GM19438 (cell line): ENCODE results near the gene TTLL8.

Experiments
- ATAC-seq: cut with Tn5 transposase; IDR thresholded peaks from one replicate; pipeline ENCODE4 v1.9.1; 2021; ENCODE audit warnings: low read depth; ENCODE audit not compliant: unreplicated experiment

TTLL8 gene

GRCh38 chr22:50045211-50046018 is 12.7 kb downstream of the TTLL8 start:
- ATAC-seq, result no peak

GRCh38 chr22:50044485-50045118 is 13.5 kb downstream of the TTLL8 start:
- ATAC-seq, result no peak

- ATAC-seq, result no peak
Observed at GRCh38 chr22:50041361-50042065, 16.6 kb downstream of the TTLL8 start.

- no peak for ATAC-seq
Observed at GRCh38 chr22:50040717-50041116, 17.4 kb downstream of the TTLL8 start.

GRCh38 chr22:50039669-50040443 is 18.2 kb downstream of the TTLL8 start:
- ATAC-seq, result no peak

- no peak for ATAC-seq
Observed at GRCh38 chr22:50035976-50036724, 21.9 kb downstream of the TTLL8 start.

- no peak for ATAC-seq
Observed at GRCh38 chr22:50035131-50035881, 22.8 kb downstream of the TTLL8 start.

- ATAC-seq, result no peak
Observed at GRCh38 chr22:50034126-50035081, 23.7 kb downstream of the TTLL8 start.

GRCh38 chr22:50032941-50033601 is 25.0 kb downstream of the TTLL8 start:
- no peak for ATAC-seq

GRCh38 chr22:50032109-50032871 is 25.8 kb downstream of the TTLL8 start:
- no peak for ATAC-seq

- ATAC-seq, result no peak
Observed at GRCh38 chr22:50031189-50032091, 26.7 kb downstream of the TTLL8 start.

- ATAC-seq, result no peak
Observed at GRCh38 chr22:50030297-50031188, 27.6 kb downstream of the TTLL8 start.

GRCh38 chr22:50027639-50028537 is 30.2 kb downstream of the TTLL8 start:
- no peak for ATAC-seq

GRCh38 chr22:50025993-50026392 is 32.1 kb downstream of the TTLL8 start:
- no peak for ATAC-seq
